GM23248 (cell line): Measurements from ENCODE around the gene HINT1.
"Not testable (repeated sequence)": the region's sequence is repeated elsewhere in the genome, so short reads cannot be mapped to it uniquely, and the experiment has no call there.

Source experiments
- EZH2 ChIP-seq: fragments of 200-600 bp; sonication (generic); IDR thresholded peaks from 2 replicates; pipeline ENCODE4 v1.6.1; 2018; ENCODE audit warnings: antibody characterized with exemption, mild to moderate bottlenecking; ENCODE audit not compliant: insufficient read depth, poor library complexity, severe bottlenecking
- EZH2phosphoT487 ChIP-seq: fragments of 200-600 bp; sonication (generic); IDR thresholded peaks from 2 replicates; pipeline ENCODE4 v1.6.1; 2018; ENCODE audit warnings: antibody characterized with exemption, moderate library complexity, mild to moderate bottlenecking, low read depth; ENCODE audit not compliant: insufficient read depth

DNA sequence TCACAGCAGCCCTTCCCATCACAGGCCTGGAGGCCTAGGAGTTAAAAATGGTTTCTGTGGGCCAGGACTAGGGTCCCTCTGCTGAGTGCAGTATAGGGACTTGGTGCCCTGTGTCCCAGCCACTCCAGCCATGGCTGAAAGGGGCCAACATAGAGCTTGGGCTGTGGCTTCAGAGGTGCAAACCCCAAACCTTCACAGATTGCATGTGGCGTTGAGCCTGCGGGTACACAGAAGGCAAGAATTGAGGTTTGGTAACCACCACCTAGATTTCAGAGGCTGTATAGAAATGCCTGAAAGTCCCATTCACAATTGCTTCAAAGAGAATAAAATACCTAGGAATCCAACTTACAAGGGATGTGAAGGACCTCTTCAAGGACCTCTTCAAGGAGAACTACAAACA lies 37.8 kb downstream of the HINT1 start:
- not testable (repeated sequence) for TF ChIP-seq EZH2phosphoT487, EZH2
